ENCODE data around the gene ENTPD1.
"Not testable (repeated sequence)": the region's sequence is repeated elsewhere in the genome, so short reads cannot be mapped to it uniquely, and the experiment has no call there.

ENTPD1 gene

GRCh38 chr10:95798096-95798855 lies 42.3 kb downstream of the ENTPD1 start:
- no peak for DNase-seq

DNA sequence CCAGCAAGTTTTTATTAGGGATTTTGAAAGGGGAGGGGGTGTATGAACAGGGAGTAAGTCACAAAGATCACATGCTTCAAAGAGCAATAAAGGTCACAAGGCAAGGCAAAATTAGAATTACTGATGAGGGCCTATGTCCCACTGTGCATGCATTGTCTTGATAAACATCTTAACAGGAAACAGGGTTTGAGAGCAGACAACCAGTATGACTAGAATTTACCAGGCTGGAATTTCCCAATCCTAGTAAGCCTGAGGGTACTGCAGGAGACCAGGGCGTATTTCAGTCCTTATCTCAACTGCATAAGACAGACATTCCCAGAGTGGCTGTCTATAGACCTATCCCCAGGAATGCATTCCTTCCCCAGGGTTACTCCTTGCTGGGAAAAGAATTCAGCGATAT lies 44.3 kb downstream of the ENTPD1 start:
- DNase-seq, result not testable (repeated sequence)

- DNase-seq, result not testable (repeated sequence)
Observed at GRCh38 chr10:95806687-95807380, 50.9 kb downstream of the ENTPD1 start.

GRCh38 chr10:95808705-95809308 lies 52.8 kb downstream of the ENTPD1 start:
- DNase-seq, result not testable (repeated sequence)

GRCh38 chr10:95809370-95810197 lies 53.6 kb downstream of the ENTPD1 start:
- DNase-seq, result no peak

DNA sequence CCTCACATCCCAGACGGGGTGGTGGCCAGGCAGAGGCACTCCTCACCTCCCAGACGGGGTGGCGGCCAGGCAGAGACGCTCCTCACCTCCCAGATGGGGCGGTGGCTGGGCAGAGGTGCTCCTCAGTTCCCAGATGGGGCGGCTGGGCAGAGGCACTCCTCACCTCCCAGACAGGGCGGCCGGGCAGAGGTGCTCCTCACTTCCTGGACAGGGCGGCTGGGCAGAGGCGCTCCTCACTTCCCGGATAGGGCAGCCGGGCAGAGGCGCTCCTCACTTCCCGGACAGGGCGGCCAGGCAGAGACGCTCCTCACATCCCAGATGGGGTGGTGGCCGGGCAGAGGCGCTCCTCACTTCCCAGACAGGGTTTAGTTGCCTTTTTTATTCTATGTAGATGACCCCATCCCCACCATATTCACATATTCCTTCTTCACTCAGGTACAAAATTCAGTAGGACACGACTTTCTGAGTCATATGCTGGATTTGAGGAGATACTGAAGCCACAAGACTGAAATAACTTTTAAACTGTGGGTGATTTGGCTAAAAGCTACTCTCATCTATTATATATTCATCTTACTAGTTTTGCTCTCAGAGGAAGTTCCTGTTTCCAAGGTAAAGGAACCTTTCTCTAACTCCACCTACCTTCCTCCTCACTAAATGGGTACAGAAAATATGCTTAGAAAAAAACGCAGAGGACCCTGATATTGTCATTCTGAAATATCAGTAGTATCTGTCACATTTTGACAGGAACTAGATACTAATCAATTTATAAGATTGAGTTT lies 54.4 kb downstream of the ENTPD1 start:
- no peak for DNase-seq

GRCh38 chr10:95813054-95813685 lies 57.2 kb downstream of the ENTPD1 start:
- DNase-seq, result no peak

- no peak for DNase-seq
Observed at GRCh38 chr10:95814011-95814727, 58.2 kb downstream of the ENTPD1 start.

DNA sequence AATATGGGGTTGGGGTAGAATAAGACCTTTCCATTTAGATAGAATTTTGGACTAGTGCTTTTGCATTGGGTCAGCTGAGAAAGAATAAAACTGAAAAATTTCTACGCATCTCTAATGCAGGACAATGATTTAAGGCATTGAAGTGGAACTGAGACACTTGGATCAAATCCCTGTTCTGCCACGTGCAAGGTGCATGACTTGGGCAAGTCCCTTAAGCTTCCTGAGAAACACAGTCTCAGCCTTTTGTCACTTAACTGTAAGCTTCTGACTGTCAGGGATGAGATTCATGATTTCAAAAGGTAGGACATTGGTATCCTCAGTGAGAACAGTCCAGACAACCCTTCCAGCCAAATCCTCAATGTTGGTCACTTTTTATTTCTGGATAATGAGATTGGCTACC lies 59.2 kb downstream of the ENTPD1 start:
- no peak for DNase-seq

DNA sequence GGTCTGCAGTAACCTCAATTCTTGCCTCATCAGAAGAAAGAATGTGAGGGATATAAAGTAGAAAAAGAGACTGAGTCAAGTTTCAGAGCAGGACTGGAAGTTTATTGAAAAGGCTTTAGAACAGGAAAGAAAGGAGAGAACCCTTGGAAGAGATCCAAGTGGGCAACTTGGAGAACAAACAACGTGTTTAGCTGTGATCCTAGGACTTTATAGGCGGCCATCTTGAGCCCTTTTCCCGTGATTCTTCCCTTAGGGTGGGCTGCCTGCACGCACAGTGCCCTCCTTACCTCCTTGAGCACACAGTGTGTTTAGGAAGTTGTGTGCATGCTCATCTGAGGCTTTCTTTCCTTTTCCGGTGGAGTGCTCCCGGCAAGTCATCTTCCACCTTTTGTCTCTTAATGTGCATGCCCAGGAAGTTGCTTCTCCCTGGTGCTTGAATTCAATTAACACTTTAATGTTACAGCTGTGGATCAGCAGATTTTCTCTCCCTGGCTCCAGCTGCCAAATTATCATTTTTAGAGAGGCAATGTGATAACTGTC lies 59.8 kb downstream of the ENTPD1 start:
- no peak for DNase-seq

- DNase-seq, result no peak
Observed at GRCh38 chr10:95818010-95818409, 62.0 kb downstream of the ENTPD1 start.

- no peak for DNase-seq
Observed at GRCh38 chr10:95818668-95819067, 62.7 kb downstream of the ENTPD1 start.

- DNase-seq, result no peak
Observed at GRCh38 chr10:95819620-95820329, 63.8 kb downstream of the ENTPD1 start.

DNA sequence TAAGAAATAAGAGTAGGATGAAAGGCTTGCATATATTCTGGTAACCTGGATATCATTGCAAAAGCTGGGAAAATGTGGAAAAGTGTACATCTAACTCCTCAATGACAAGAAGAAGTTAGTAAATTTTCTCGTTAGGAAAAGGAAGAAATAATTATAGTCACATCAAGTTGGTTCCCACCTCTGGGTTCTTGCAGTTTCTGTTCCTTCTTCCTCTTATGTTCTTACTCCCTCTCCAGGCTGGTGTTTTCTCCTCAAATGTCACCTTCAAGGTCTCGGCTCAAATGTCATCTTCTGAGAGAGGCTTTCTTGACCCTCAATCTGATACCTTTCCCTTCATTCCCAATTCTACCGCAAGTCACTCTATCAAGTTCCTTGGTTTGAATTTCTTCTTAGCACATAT lies 64.4 kb downstream of the ENTPD1 start:
- no peak for DNase-seq

DNA sequence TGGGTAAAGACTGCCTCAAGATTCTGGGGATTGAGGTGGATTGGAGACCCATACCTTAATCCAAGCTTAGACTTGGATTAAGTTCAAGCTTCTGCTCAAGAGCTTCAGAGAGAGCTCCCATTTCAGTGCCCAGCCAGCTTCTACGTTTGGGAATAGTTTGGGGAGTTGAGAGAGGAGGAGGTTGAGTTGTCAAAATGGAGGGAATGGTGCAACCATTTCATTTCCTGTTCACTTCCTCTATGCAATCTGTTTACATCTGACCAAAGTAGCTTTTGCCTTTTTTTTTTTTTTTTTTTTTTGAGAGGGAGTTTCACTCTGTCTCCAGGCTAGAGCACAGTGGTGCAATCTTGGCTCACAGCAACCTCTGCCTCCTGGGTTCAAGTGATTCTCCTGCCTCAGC lies 65.8 kb downstream of the ENTPD1 start:
- DNase-seq, result no peak

DNA sequence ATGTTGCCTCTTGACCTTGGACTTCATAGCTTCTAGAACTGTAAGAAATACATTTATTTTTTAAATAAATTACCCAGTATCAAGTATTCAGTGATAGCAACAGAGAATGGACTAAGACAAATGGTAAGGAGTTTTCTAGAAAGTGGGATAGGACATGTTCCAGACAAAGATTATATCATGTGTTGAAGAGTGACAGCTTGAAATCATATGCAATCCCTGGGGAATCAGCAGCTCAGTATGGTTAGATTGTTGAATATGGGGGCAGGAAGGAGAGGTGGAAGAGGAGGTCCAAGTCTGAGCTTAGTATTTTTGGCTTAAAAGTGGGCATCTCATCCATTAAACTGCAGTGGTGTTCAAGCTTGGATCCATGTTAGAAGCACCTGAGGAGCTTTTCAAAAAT lies 74.1 kb downstream of the ENTPD1 start:
- DNase-seq, result no peak

- DNase-seq, result no peak
Observed at GRCh38 chr10:95831076-95831475, 75.1 kb downstream of the ENTPD1 start.

GRCh38 chr10:95831515-95831914 lies 75.6 kb downstream of the ENTPD1 start:
- DNase-seq, result no peak

DNA sequence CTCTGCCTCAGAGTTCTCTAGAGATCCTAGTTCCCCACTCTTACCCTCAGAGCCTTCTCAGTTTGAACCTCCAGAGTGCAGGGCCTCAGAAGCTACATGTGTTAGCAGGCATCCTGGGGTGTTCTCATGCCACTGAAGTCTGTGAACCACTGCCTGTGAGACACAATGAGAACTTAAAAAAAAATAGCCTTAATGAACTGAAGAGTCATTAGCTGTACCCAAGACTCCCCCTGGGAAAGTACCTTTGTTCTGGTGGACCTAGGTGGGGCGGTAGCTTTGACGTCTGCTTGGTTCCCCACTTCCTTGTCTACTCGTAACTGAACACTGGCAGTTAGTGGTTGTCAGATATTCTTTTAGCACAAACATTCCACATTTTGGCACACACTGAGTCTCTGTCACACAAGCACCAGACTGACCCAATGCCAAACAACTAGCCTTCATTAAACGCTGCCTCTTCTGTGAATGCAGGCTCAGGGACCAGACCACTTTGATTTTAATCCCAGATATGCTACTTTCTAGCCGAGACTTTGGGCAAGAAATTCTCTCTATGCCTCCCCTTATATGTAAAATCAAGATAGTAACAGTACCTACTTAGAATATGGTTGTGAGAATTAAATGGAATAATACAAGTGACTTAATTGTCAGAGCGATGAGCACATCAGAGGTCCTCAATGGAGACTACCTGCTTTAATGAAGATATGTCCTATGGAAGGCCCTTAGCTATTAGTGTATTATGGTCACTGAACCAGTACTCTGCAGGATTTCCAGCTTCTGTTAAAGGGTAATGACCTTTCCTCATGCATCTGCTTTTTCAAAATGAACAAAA lies 76.5 kb downstream of the ENTPD1 start:
- DNase-seq, result no peak

All from NCI-H1105 (cell line).